ENCODE results near the gene IFT74.
"Not testable (repeated sequence)": the region's sequence is repeated elsewhere in the genome, so short reads cannot be mapped to it uniquely, and the experiment has no call there.

IFT74 gene

GRCh38 chr9:27092496-27092895 lies 136.3 kb downstream of the IFT74 start:
- H3K27ac ChIP-seq (ENCODE audit: low read depth in 2 of 2, low read length in 2 of 2); H3K36me3 ChIP-seq (ENCODE audit: control insufficient read depth in 2 of 2, insufficient read depth in 2 of 2, low read length in 2 of 2); H3K27me3 ChIP-seq (ENCODE audit: control insufficient read depth in 2 of 2, insufficient read depth in 2 of 2, low read length in 2 of 2); H3K9ac ChIP-seq (ENCODE audit: low read depth in 1 of 2, low read length in 2 of 2); H3K4me3 ChIP-seq (ENCODE audit: low read length in 2 of 2); H3K4me1 ChIP-seq (ENCODE audit: control insufficient read depth in 2 of 2, insufficient read depth in 2 of 2, low read length in 2 of 2); H3K9me3 ChIP-seq (ENCODE audit: control insufficient read depth in 2 of 2, low read length in 2 of 2): not testable (repeated sequence)

DNA sequence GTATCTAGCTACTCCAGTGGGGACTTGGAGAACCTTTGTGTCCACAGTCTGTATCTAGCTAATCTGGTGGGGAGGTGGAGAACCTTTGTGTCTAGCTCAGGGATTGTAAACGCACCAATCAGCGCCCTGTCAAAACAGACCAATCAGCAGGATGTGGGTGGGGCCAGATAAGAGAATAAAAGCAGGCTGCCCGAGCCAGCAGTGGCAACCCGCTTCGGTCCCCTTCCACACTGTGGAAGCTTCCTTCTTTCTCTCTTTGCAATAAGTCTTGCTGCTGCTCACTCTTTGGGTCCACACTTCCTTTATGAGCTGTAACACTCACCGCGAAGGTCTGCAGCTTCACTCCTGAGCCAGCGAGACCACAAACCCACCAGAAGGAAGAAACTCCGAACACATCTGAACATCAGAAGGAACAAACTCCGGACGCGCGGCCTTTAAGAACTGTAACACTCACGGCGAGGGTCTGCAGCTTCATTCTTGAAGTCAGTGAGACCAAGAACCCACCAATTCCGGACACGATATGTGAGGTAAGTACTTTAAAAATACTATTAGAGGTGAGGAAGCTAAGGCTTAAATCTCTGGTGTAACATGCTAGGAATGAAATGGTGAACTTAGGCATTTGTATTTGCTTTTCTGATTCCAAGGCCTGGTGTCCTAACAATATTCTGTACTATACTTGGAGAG lies 137.3 kb downstream of the IFT74 start:
- H3K9me3 ChIP-seq (ENCODE audit: control insufficient read depth in 2 of 2, low read length in 2 of 2); H3K4me3 ChIP-seq (ENCODE audit: low read length in 2 of 2); H3K4me1 ChIP-seq (ENCODE audit: control insufficient read depth in 2 of 2, insufficient read depth in 2 of 2, low read length in 2 of 2); H3K36me3 ChIP-seq (ENCODE audit: control insufficient read depth in 2 of 2, insufficient read depth in 2 of 2, low read length in 2 of 2); H3K9ac ChIP-seq (ENCODE audit: low read depth in 1 of 2, low read length in 2 of 2); H3K27ac ChIP-seq (ENCODE audit: low read depth in 2 of 2, low read length in 2 of 2); H3K27me3 ChIP-seq (ENCODE audit: control insufficient read depth in 2 of 2, insufficient read depth in 2 of 2, low read length in 2 of 2): not testable (repeated sequence)

DNA sequence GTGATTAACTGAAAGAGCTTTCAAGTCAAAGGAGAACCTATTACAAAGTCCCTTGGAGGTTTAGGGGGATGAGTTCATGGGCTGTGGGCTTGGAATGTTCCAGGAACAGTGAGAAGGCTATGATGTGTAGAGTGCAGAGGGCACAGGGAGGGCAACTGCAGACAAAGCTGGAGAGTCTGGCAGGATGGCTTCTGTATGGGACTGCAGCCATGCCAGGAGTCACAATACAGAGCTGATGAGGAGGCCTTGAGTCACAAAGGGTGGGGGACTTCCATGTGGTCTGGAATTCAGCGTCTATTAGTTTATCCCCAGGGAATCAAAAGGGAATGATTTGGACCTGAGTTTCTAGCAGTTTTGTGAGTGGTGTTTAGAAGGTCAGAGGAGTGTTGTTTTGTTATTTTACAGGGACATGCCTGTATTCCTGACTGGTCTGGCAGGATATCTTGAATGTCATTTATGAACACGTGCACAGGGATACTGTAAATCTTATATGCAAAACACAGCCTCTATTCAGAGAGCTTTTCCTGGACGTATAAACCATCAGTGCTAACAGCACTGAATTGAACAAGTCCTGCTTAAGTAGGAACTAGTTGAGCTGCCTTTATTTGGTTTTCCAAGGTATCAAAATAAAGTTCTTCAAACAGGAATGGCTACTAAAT lies 138.6 kb downstream of the IFT74 start:
- Histone ChIP-seq H3K27me3 (ENCODE audit: control insufficient read depth in 2 of 2, insufficient read depth in 2 of 2, low read length in 2 of 2) (no peaks in the 10 kb centered on the region), H3K9ac (ENCODE audit: low read depth in 1 of 2, low read length in 2 of 2) (no peak overlapping the region), H3K9me3 (ENCODE audit: control insufficient read depth in 2 of 2, low read length in 2 of 2) (no peaks in the 10 kb centered on the region), H3K4me1 (ENCODE audit: control insufficient read depth in 2 of 2, insufficient read depth in 2 of 2, low read length in 2 of 2) (no peaks in the 10 kb centered on the region), H3K4me3 (ENCODE audit: low read length in 2 of 2) (no peak overlapping the region), H3K36me3 (ENCODE audit: control insufficient read depth in 2 of 2, insufficient read depth in 2 of 2, low read length in 2 of 2) (no peaks in the 10 kb centered on the region), H3K27ac (ENCODE audit: low read depth in 2 of 2, low read length in 2 of 2) (no peak overlapping the region)

GRCh38 chr9:27107241-27107640 lies 151.0 kb downstream of the IFT74 start:
- no peak overlapping the region for H3K4me3 ChIP-seq (ENCODE audit: low read length in 2 of 2)
- no peak overlapping the region for H3K27ac ChIP-seq (ENCODE audit: low read depth in 2 of 2, low read length in 2 of 2)
- H3K36me3 ChIP-seq (ENCODE audit: control insufficient read depth in 2 of 2, insufficient read depth in 2 of 2, low read length in 2 of 2) = no peaks in the 10 kb centered on the region
- no peaks in the 10 kb centered on the region for H3K9me3 ChIP-seq (ENCODE audit: control insufficient read depth in 2 of 2, low read length in 2 of 2)
- H3K9ac ChIP-seq (ENCODE audit: low read depth in 1 of 2, low read length in 2 of 2) = no peak overlapping the region
- H3K4me1 ChIP-seq (ENCODE audit: control insufficient read depth in 2 of 2, insufficient read depth in 2 of 2, low read length in 2 of 2) = no peaks in the 10 kb centered on the region
- no peaks in the 10 kb centered on the region for H3K27me3 ChIP-seq (ENCODE audit: control insufficient read depth in 2 of 2, insufficient read depth in 2 of 2, low read length in 2 of 2)

DNA sequence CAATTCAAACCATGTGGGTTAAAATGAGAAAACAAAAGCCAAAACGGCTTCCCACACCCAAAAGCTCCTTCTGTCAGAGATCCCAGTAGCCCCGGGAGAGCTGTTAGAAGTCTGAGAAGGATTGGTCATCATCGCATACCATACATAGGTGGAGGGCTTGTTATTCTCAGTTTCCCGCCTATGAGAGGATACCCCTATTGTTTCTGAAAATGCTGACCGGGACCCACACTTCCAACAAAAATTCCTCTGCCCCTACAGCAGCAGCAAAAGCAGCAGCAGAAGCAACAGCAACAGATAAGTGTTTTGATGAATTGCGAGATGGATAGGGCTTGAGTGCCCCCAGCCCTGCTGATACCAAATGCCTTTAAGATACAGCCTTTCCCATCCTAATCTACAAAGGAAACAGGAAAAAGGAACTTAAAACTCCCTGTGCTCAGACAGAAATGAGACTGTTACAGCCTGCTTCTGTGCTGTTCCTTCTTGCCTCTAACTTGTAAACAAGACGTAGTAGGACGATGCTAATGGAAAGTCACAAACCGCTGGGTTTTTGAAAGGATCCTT lies 152.8 kb downstream of the IFT74 start, which contains the start of gene TEK:
Gene TEK (plus strand): TSS at position 245 of the 561 bp plus-strand sequence. CDS start 366 bp downstream, outside the sequence.
- Histone ChIP-seq H3K4me3 (ENCODE audit: low read length in 2 of 2) (peak within 1 kb of the TSS in 1 of 2 donors; percentile 42), H3K4me1 (ENCODE audit: control insufficient read depth in 2 of 2, insufficient read depth in 2 of 2, low read length in 2 of 2) (no peaks in the 10 kb centered on the region), H3K27me3 (ENCODE audit: control insufficient read depth in 2 of 2, insufficient read depth in 2 of 2, low read length in 2 of 2) (no peaks in the 10 kb centered on the region), H3K36me3 (ENCODE audit: control insufficient read depth in 2 of 2, insufficient read depth in 2 of 2, low read length in 2 of 2) (no peaks in the 10 kb centered on the region), H3K9me3 (ENCODE audit: control insufficient read depth in 2 of 2, low read length in 2 of 2) (no peaks in the 10 kb centered on the region), H3K27ac (ENCODE audit: low read depth in 2 of 2, low read length in 2 of 2) (peak within 1 kb of the TSS in 1 of 2 donors; percentile 14), H3K9ac (ENCODE audit: low read depth in 1 of 2, low read length in 2 of 2) (no peak within 1 kb of the TSS)

DNA sequence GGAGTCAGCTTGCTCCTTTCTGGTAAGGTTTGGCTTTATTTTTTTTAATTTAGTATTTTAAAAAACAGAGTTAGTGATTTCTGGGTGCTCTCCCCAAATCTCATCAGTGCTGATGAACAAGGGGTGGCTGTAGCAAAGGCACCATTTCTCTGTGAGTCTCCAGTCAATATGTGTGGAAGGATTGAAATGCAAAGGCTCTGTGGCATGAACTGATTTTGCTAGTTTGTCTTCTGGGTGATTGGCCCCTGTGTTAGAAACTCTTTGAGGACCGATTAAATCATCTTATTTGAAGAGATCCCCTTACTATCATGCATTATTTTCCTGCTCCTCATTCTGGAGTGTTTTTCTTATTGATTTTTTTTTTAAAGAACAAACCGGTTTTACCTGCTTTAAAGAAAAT lies 153.4 kb downstream of the IFT74 start:
- no peaks in the 10 kb centered on the region for H3K27me3 ChIP-seq (ENCODE audit: control insufficient read depth in 2 of 2, insufficient read depth in 2 of 2, low read length in 2 of 2)
- H3K4me3 ChIP-seq (ENCODE audit: low read length in 2 of 2) = peak overlapping the region in 1 of 2 donors; percentile 42
- no peaks in the 10 kb centered on the region for H3K4me1 ChIP-seq (ENCODE audit: control insufficient read depth in 2 of 2, insufficient read depth in 2 of 2, low read length in 2 of 2)
- no peak overlapping the region for H3K9ac ChIP-seq (ENCODE audit: low read depth in 1 of 2, low read length in 2 of 2)
- no peaks in the 10 kb centered on the region for H3K9me3 ChIP-seq (ENCODE audit: control insufficient read depth in 2 of 2, low read length in 2 of 2)
- H3K36me3 ChIP-seq (ENCODE audit: control insufficient read depth in 2 of 2, insufficient read depth in 2 of 2, low read length in 2 of 2) = no peaks in the 10 kb centered on the region
- H3K27ac ChIP-seq (ENCODE audit: low read depth in 2 of 2, low read length in 2 of 2) = peak overlapping the region in 1 of 2 donors; percentile 14

DNA sequence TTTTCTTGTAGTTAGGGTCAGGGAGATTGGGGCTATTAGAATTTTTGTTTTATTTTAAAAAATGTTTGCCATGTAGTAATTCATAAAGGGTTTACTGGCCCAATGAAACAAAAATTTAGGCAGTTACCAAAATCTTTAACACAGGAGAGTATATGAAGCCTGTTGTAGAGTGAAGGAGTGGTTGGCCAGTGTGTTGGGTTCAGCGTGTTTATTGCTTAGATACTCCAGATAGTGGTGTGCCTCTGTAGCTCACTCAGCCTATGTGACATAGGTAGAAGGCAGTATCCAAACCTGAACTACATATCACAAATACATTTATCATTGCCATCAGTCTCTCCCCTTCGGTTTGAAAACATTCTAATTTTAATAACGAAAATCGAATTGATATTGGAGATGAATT lies 154.0 kb downstream of the IFT74 start:
- Histone ChIP-seq H3K27ac (ENCODE audit: low read depth in 2 of 2, low read length in 2 of 2) (no peak overlapping the region), H3K9ac (ENCODE audit: low read depth in 1 of 2, low read length in 2 of 2) (no peak overlapping the region), H3K4me3 (ENCODE audit: low read length in 2 of 2) (no peak overlapping the region), H3K27me3 (ENCODE audit: control insufficient read depth in 2 of 2, insufficient read depth in 2 of 2, low read length in 2 of 2) (no peaks in the 10 kb centered on the region), H3K36me3 (ENCODE audit: control insufficient read depth in 2 of 2, insufficient read depth in 2 of 2, low read length in 2 of 2) (no peaks in the 10 kb centered on the region), H3K9me3 (ENCODE audit: control insufficient read depth in 2 of 2, low read length in 2 of 2) (no peaks in the 10 kb centered on the region), H3K4me1 (ENCODE audit: control insufficient read depth in 2 of 2, insufficient read depth in 2 of 2, low read length in 2 of 2) (no peaks in the 10 kb centered on the region)

GRCh38 chr9:27112235-27112634 lies 156.0 kb downstream of the IFT74 start:
- Histone ChIP-seq H3K27me3 (ENCODE audit: control insufficient read depth in 2 of 2, insufficient read depth in 2 of 2, low read length in 2 of 2) (no peaks in the 10 kb centered on the region), H3K9ac (ENCODE audit: low read depth in 1 of 2, low read length in 2 of 2) (no peak overlapping the region), H3K27ac (ENCODE audit: low read depth in 2 of 2, low read length in 2 of 2) (no peak overlapping the region), H3K4me3 (ENCODE audit: low read length in 2 of 2) (no peak overlapping the region), H3K4me1 (ENCODE audit: control insufficient read depth in 2 of 2, insufficient read depth in 2 of 2, low read length in 2 of 2) (no peaks in the 10 kb centered on the region), H3K9me3 (ENCODE audit: control insufficient read depth in 2 of 2, low read length in 2 of 2) (no peaks in the 10 kb centered on the region), H3K36me3 (ENCODE audit: control insufficient read depth in 2 of 2, insufficient read depth in 2 of 2, low read length in 2 of 2) (no peaks in the 10 kb centered on the region)
